ENCODE measurements around the gene LTBP2. TPM values are rescaled to one million over a fixed set of nuclear protein-coding genes. Genes with fewer than 3 reads are reported as not detected.

The LTBP2 gene
- total and polyA plus RNA-seq, 2 experiments from 2014 or later = 73.5 to 456 TPM

DNA sequence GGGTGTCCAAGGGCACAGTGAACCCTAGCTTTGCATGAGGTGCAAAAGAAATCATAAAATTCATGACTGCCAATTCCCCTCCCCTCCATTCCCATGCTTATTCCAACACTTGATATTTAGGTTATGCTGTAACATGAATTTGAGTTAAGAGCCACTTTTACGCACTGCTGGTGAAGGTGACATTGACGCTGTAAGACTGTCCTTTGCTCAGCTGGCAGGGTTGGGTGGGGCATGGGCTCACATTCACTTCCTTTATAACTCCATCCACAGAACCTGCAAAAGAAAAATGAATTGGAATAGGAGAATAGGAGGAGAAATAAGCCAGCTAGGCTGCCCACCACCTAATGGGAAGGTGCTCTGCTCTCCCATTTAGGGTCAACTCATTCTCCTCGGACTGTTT lies 125.9 kb downstream of the LTBP2 start:
- Histone ChIP-seq H3K4me3 (no peak overlapping the region), H2AFZ (no peak overlapping the region), H3F3A (ENCODE audit: insufficient read depth) (peaks cover 27% of the 10 kb centered on the region), H3K4me2 (ENCODE audit: unreplicated experiment) (no peak overlapping the region), H3K4me1 (ENCODE audit: insufficient read depth) (peaks cover 29% of the 10 kb centered on the region), H3K9me2 (ENCODE audit: insufficient read depth) (no peaks in the 10 kb centered on the region), H3K27ac (no peak overlapping the region), H3K9ac (no peak overlapping the region), H4K20me1 (ENCODE audit: insufficient read depth) (no peaks in the 10 kb centered on the region), H3K27me3 (replicated peaks; ENCODE audit: insufficient read depth) (no peaks in the 10 kb centered on the region), H3K9me3 (ENCODE audit: low read depth) (no peaks in the 10 kb centered on the region), H3K79me2 (ENCODE audit: insufficient read depth) (no peaks in the 10 kb centered on the region), H3K36me3 (ENCODE audit: low read depth) (0 out of 2 replicates have a peak, but pooled peaks cover 3% of the 10 kb centered on the region)
- no peak for DNase-seq
- in situ Hi-C loops (cut with MboI) = no loop called here
- WGBS, 2 experiments (ENCODE audit: low coverage in 1 of 2, low lambda C conversion rate in 2 of 2, missing lambda C conversion rate in 2 of 2) = 85 to 94% methylated on average over 3 of the region's 3 CpGs
- no peak for TF ChIP-seq EZH2phosphoT487 (IDR thresholded peaks at IDR 0.05; ENCODE audit: insufficient read depth, low read depth)
- no peak for TF ChIP-seq EZH2 (IDR thresholded peaks at IDR 0.05; ENCODE audit: insufficient read depth, poor library complexity, severe bottlenecking)

DNA sequence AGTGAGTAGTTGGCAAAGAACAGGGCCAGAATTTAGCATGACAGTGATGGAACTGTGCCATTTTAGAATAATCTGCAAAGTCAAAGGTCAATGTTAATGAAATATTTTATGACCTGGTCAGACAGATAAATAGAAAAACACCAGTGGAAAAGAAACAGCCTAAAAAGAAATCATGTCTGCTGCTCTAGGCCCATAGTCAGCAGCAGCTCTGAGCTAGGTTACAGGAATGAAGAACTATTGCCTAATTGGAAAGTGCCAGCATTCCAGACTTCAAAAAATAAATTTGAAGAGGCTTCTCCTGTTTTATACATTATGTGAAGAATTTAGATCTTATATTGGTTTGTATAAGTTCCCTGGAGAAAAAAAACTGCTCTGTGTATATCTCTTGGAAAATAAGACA lies 128.7 kb downstream of the LTBP2 start:
- TF ChIP-seq EZH2phosphoT487 (IDR thresholded peaks at IDR 0.05; ENCODE audit: insufficient read depth, low read depth) = no peak
- no peak for TF ChIP-seq EZH2 (IDR thresholded peaks at IDR 0.05; ENCODE audit: insufficient read depth, poor library complexity, severe bottlenecking)
- H3K27ac ChIP-seq = peak overlapping the region; percentile 9; the same call in 1 of the 2 replicates
- no peak overlapping the region for H3K4me3 ChIP-seq
- H3K9ac ChIP-seq = 0 out of 2 replicates have a peak overlapping the region, but pooled peaks have one; percentile 11
- H3K9me3 ChIP-seq (ENCODE audit: low read depth) = no peaks in the 10 kb centered on the region
- no peaks in the 10 kb centered on the region for H3K79me2 ChIP-seq (ENCODE audit: insufficient read depth)
- H3K9me2 ChIP-seq (ENCODE audit: insufficient read depth) = no peaks in the 10 kb centered on the region
- peaks cover 19% of the 10 kb centered on the region for H3F3A ChIP-seq (ENCODE audit: insufficient read depth)
- in situ Hi-C loops (cut with MboI) = no loop called here
- DNase-seq = peak; percentile 53
- peak overlapping the region; percentile 22 for H3K4me2 ChIP-seq (ENCODE audit: unreplicated experiment)
- H4K20me1 ChIP-seq (ENCODE audit: insufficient read depth) = no peaks in the 10 kb centered on the region
- peaks cover 22% of the 10 kb centered on the region for H3K4me1 ChIP-seq (ENCODE audit: insufficient read depth)
- no peak overlapping the region for H2AFZ ChIP-seq
- H3K27me3 ChIP-seq (replicated peaks; ENCODE audit: insufficient read depth) = no peaks in the 10 kb centered on the region
- H3K36me3 ChIP-seq (ENCODE audit: low read depth) = 0 out of 2 replicates have a peak, but pooled peaks cover 3% of the 10 kb centered on the region

DNA sequence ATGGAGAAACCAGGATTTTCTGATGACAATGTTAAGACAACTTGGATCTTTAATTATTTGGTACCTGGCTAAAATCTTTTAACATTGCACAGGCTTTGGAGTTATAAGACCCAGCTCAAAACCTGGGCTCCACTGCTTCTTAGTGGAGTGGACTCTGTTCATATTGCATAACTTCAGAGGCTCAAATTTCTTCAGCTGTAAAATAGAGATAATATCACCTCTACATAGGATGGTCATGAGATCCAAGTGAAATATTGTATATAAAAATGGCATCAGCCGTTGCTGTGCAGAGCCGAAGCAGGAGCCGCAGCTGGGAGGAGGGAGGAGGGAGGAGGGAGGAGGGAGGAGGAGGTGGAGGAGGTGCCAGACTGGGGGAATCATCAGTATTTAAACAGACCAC lies 129.5 kb downstream of the LTBP2 start:
- Histone ChIP-seq H4K20me1 (ENCODE audit: insufficient read depth) (no peaks in the 10 kb centered on the region), H3K9ac (no peak overlapping the region), H3K36me3 (ENCODE audit: low read depth) (0 out of 2 replicates have a peak, but pooled peaks cover 3% of the 10 kb centered on the region), H2AFZ (no peak overlapping the region), H3F3A (ENCODE audit: insufficient read depth) (peaks cover 11% of the 10 kb centered on the region), H3K4me1 (ENCODE audit: insufficient read depth) (peaks cover 17% of the 10 kb centered on the region), H3K27me3 (replicated peaks; ENCODE audit: insufficient read depth) (no peaks in the 10 kb centered on the region), H3K79me2 (ENCODE audit: insufficient read depth) (no peaks in the 10 kb centered on the region), H3K4me2 (ENCODE audit: unreplicated experiment) (no peak overlapping the region), H3K9me3 (ENCODE audit: low read depth) (no peaks in the 10 kb centered on the region), H3K27ac (no peak overlapping the region), H3K9me2 (ENCODE audit: insufficient read depth) (no peaks in the 10 kb centered on the region), H3K4me3 (no peak overlapping the region)
- TF ChIP-seq EZH2phosphoT487 (IDR thresholded peaks at IDR 0.05; ENCODE audit: insufficient read depth, low read depth) (no peak), EZH2 (IDR thresholded peaks at IDR 0.05; ENCODE audit: insufficient read depth, poor library complexity, severe bottlenecking) (no peak)
- no peak for DNase-seq
- in situ Hi-C loops (cut with MboI) = no loop called here
- 95 to 100% methylated on average over 3 of the region's 3 CpGs for WGBS, 2 experiments (ENCODE audit: low coverage in 1 of 2, low lambda C conversion rate in 2 of 2, missing lambda C conversion rate in 2 of 2)

DNA sequence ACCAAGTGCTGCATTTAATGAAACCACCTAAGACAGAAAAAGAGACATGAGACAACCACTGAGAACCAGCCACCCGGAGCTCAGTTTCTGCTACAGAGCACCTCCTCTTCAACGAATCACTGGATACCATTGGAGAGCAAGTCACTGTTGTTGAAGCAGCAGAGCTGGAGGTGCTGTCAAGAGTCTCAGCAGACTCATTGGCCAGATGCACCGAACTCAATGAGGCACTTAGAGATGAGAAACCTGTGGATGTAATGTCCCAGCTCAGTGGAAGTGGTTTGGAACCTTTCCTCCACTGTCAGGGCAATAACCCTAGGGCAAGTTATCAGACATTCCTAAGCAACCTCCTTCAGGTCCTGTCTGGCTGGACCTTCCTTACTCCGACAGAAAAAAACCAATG lies 132.0 kb downstream of the LTBP2 start:
- in situ Hi-C loops (cut with MboI) = no loop called here
- WGBS, 2 experiments (ENCODE audit: low coverage in 1 of 2, low lambda C conversion rate in 2 of 2, missing lambda C conversion rate in 2 of 2) = 83 to 86% methylated on average over 4 of the region's 4 CpGs
- 0 out of 2 replicates have a peak, but pooled peaks cover 3% of the 10 kb centered on the region for H3K36me3 ChIP-seq (ENCODE audit: low read depth)

More for the DNA sequence above, 132.0 kb downstream of the LTBP2 start:
- Histone ChIP-seq H3K9ac (no peak overlapping the region), H3K9me2 (ENCODE audit: insufficient read depth) (no peaks in the 10 kb centered on the region), H2AFZ (no peak overlapping the region), H3F3A (ENCODE audit: insufficient read depth) (peaks cover 26% of the 10 kb centered on the region), H4K20me1 (ENCODE audit: insufficient read depth) (no peaks in the 10 kb centered on the region), H3K27ac (no peak overlapping the region), H3K9me3 (ENCODE audit: low read depth) (no peaks in the 10 kb centered on the region), H3K79me2 (ENCODE audit: insufficient read depth) (no peaks in the 10 kb centered on the region), H3K4me3 (no peak overlapping the region), H3K4me1 (ENCODE audit: insufficient read depth) (peaks cover 24% of the 10 kb centered on the region), H3K4me2 (ENCODE audit: unreplicated experiment) (no peak overlapping the region), H3K27me3 (replicated peaks; ENCODE audit: insufficient read depth) (no peaks in the 10 kb centered on the region)
- TF ChIP-seq EZH2 (IDR thresholded peaks at IDR 0.05; ENCODE audit: insufficient read depth, poor library complexity, severe bottlenecking) = no peak
- no peak for TF ChIP-seq EZH2phosphoT487 (IDR thresholded peaks at IDR 0.05; ENCODE audit: insufficient read depth, low read depth)
- DNase-seq = peak; percentile 37
